ENCODE results near the gene LRRC34. TPM values are rescaled to one million over a fixed set of nuclear protein-coding genes. Genes with fewer than 3 reads are reported as not detected.

Gene LRRC34
- total RNA-seq, 4 donors from 2014 or later: 1.2 to 1.3 TPM; not detected in 2

GRCh38 chr3:169850618-169851017 lies 37.9 kb upstream of the LRRC34 start:
- H3K36me3 ChIP-seq: no peaks in the 10 kb centered on the region
- H3K27ac ChIP-seq: no peak overlapping the region
- no peak for TF ChIP-seq POLR2A (IDR thresholded peaks at IDR 0.05)
- no peak for TF ChIP-seq CTCF (IDR thresholded peaks at IDR 0.05 in 4 of 5, conservative IDR thresholded peaks at IDR 0.05 in 1 of 5)
- H3K9me3 ChIP-seq: no peaks in the 10 kb centered on the region
- no peak overlapping the region for H3K4me3 ChIP-seq
- intact Hi-C loops (cut with DNase I; ENCODE audit: low total_unique reads): no loop called here
- in situ Hi-C loops (cut with MboI; ENCODE audit: low sequenced_read_pairs in 4 of 4): no loop called here
- DNase-seq (no peak), ATAC-seq (no peak)
- H3K4me1 ChIP-seq: no peaks in the 10 kb centered on the region
- H3K27me3 ChIP-seq: peaks cover 0 to 3% (median 0%) of the 10 kb centered on the region in 3 donors

GRCh38 chr3:169848741-169849140 lies 36.0 kb upstream of the LRRC34 start:
- TF ChIP-seq POLR2A (IDR thresholded peaks at IDR 0.05): no peak
- TF ChIP-seq CTCF (IDR thresholded peaks at IDR 0.05 in 4 of 5, conservative IDR thresholded peaks at IDR 0.05 in 1 of 5): no peak
- in situ Hi-C loops (cut with MboI; ENCODE audit: low sequenced_read_pairs in 4 of 4): no loop called here

GRCh38 chr3:169847896-169848295 lies 35.2 kb upstream of the LRRC34 start:
- DNase-seq: no peak
- H3K4me3 ChIP-seq: no peak overlapping the region
- H3K27me3 ChIP-seq: peaks cover 0 to 2% (median 0%) of the 10 kb centered on the region in 3 donors
- no peak for TF ChIP-seq POLR2A (IDR thresholded peaks at IDR 0.05)
- TF ChIP-seq CTCF (IDR thresholded peaks at IDR 0.05 in 4 of 5, conservative IDR thresholded peaks at IDR 0.05 in 1 of 5): no peak
- intact Hi-C loops (cut with DNase I; ENCODE audit: low total_unique reads) (no loop called here), in situ Hi-C loops (cut with MboI; ENCODE audit: low sequenced_read_pairs in 4 of 4) (no loop called here)
- H3K36me3 ChIP-seq: no peaks in the 10 kb centered on the region
- no peaks in the 10 kb centered on the region for H3K4me1 ChIP-seq
- H3K27ac ChIP-seq: no peak overlapping the region
- H3K9me3 ChIP-seq: no peaks in the 10 kb centered on the region
- ATAC-seq: no peak

More at GRCh38 chr3:169848741-169849140, 36.0 kb upstream of the LRRC34 start:
- H3K27me3 ChIP-seq: no peaks in the 10 kb centered on the region
- H3K4me1 ChIP-seq: no peaks in the 10 kb centered on the region
- no peak for ATAC-seq
- no peaks in the 10 kb centered on the region for H3K36me3 ChIP-seq
- H3K9me3 ChIP-seq: no peaks in the 10 kb centered on the region
- H3K4me3 ChIP-seq: no peak overlapping the region
- H3K27ac ChIP-seq: no peak overlapping the region
- DNase-seq: no peak
- intact Hi-C loops (cut with DNase I; ENCODE audit: low total_unique reads): no loop called here

- intact Hi-C loops (cut with DNase I; ENCODE audit: low total_unique reads) (no loop called here), in situ Hi-C loops (cut with MboI; ENCODE audit: low sequenced_read_pairs in 4 of 4) (no loop called here)
- Histone ChIP-seq H3K27ac (no peak overlapping the region), H3K27me3 (peaks cover 0 to 3% (median 0%) of the 10 kb centered on the region in 3 donors), H3K4me3 (no peak overlapping the region), H3K36me3 (no peaks in the 10 kb centered on the region), H3K4me1 (no peaks in the 10 kb centered on the region), H3K9me3 (no peaks in the 10 kb centered on the region)
- no peak for DNase-seq
- ATAC-seq: no peak
- TF ChIP-seq CTCF (IDR thresholded peaks at IDR 0.05 in 4 of 5, conservative IDR thresholded peaks at IDR 0.05 in 1 of 5) (no peak), POLR2A (IDR thresholded peaks at IDR 0.05) (no peak)
Observed at GRCh38 chr3:169846458-169847193, 33.9 kb upstream of the LRRC34 start.

Data from gastrocnemius medialis (tissue), 4 donors.